Measurements from ENCODE around the gene TBPL1.

DNA sequence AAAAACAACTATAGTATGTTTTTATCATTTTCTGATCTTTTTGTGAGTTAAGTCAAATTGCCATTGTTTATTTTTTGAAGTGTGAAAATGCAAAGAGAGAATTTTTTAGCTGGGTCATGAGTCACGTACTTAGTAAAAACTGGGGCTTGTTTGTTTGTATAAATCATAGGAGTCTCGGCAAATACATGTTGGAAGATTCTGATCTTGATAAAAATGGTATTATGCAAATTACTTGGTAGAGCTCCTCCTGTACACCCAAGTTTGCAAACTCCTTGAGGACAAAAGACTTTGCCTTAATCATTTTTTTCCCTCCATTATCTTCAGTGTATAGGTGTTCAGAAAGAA lies 25.8 kb downstream of the TBPL1 start:
- TF ChIP-seq CTCF (IDR thresholded peaks at IDR 0.05) (no peak), POLR2A (IDR thresholded peaks at IDR 0.05) (no peak)
